ENCODE data around the gene ATXN2. TPM values are rescaled to one million over a fixed set of nuclear protein-coding genes. Genes with fewer than 3 reads are reported as not detected.
"Not testable (repeated sequence)": the region's sequence is repeated elsewhere in the genome, so short reads cannot be mapped to it uniquely, and the experiment has no call there.

Gene ATXN2
- total RNA-seq, 1 donor from 2014 or later: 51.8 TPM

DNA sequence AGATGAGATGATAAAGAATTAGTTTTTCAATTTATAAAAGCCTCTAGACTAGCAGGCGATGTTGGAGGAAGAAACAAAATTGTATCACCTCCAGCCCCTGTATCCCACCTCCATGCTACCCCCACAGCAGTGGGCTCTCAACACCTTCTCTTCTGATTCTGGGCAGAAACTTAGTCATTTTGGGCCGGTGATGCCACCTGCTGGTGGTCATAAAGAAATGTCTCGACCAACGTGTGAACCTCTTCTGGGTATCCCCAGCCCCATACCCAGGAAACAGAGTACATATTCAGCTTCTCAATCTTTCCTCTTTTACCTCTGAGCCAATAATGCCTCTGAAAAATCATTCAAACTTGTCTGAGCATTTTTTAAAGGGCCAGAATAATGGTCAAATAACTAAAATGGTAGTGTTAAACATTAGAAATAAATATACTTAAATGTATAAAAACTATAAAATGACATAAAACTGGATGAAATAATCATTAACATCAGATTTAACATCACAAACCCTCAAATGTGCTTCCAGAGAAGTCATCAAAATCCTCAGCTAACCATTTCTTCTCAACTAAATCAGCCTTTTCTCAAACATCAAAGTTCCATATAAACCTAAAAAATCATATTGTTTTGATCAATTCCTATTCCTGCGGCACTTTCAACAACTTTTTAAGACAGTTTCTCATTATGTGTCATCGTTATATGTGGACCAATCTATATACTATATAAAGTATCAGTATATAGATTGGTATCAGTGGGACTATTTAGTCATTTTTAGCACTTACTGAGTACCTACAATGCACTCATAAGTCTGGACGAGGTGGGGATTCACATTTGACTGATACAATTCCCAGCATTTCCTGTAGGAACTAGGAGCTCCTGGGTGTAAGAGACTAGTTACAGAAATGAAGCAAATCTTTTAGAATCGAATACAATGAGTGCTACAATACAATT lies 69.4 kb downstream of the ATXN2 start:
- DNase-seq (no peak), ATAC-seq (ENCODE audit: poor library complexity) (peak; percentile 65)
- intact Hi-C loops (cut with DNase I): loop anchor here (2.0 kb wide), 1 partner anchor 133 kb away; no protein-coding TSS in a partner anchor

DNA sequence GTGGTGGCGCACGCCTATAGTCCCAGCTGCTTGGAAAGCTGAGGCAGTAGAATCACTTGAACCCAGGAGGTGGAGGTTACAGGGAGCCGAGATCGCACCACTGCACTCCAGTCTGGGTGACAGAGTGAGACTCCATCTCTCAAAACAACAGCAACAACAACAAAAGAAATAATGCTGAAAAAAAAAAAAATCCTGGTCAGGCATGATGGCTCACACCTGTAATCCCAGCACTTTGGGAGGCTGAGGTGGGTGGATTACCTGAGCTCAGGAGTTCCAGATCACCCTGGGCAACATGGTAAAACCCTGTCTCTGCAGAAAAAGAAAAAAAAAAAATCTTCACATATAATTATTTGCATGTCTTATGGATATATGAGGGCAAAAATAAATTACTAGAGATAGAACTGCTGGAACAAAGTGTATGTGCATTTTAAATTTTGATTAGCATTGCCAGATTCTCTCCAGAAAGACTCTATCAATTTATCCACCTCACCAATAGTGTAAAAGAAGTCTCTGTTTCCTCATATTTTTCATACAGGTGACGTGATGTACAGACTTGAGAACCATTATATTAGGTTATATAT lies 75.4 kb downstream of the ATXN2 start:
- DNase-seq (no peak), ATAC-seq (ENCODE audit: poor library complexity) (no peak)
- intact Hi-C loops (cut with DNase I): no loop called here

DNA sequence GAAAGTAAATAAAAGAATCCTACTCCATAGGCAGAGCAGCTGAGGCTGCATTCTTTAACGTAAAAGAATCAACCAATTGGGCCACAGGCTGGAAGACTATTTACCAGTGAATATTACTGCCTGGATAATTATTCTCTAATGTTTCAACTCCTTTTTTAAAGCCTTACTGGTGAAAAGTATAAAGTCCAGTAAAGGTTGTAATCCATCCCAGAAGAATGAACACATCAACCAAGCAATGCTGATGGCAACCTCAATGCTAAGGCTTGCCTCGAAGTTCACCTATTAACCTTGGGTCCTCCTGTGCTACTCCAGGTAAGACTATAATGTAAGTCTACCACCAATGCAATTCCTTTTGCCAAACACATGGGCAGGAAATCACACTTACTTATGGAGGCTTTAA lies 77.3 kb downstream of the ATXN2 start:
- intact Hi-C loops (cut with DNase I): no loop called here
- no peak for DNase-seq
- no peak for ATAC-seq (ENCODE audit: poor library complexity)

DNA sequence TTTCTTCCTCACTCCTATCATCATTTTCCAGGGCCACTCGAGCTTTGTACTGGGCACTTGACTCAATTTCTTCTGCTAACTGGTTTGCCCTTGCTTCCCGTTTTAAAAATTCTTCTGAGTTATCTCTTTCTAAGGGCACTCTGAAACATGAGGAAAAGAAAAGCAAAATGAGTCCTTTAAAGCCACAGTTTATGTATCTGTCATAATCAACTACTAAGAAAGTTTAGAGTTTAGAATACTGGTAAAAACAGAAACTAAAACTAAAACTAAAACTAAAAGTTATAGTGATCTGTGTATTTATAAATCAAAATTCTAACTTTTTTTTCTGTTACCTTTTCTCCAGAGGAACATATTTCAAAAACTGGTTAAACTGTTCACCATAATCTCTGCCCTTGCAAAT lies 79.2 kb downstream of the ATXN2 start:
- DNase-seq (no peak), ATAC-seq (ENCODE audit: poor library complexity) (no peak)
- intact Hi-C loops (cut with DNase I): no loop called here

DNA sequence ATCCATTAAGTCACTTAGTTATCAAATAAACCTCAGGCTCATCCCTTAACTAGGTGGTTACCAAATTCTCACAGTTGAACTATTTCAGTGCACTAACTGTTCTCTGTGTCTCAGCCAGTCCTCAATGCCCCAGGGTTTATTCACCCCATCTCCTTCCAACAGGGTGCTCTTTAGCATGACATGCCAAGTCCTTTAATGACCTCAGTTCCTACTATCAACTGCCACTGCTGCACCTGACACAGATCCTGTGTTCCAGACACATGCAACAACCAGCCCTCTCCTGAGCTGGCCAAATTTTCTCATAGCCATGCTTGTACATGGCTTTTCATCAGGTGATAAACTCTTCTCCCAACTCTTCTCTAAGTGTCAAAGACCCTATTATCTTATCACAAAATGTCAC lies 80.0 kb downstream of the ATXN2 start:
- intact Hi-C loops (cut with DNase I): no loop called here
- DNase-seq: no peak
- peak; percentile 89 for ATAC-seq (ENCODE audit: poor library complexity)

- intact Hi-C loops (cut with DNase I); DNase-seq; ATAC-seq (ENCODE audit: poor library complexity): not testable (repeated sequence)
These were observed 91.4 kb downstream of the ATXN2 start for GRCh38 chr12:111507719-111508118.

DNA sequence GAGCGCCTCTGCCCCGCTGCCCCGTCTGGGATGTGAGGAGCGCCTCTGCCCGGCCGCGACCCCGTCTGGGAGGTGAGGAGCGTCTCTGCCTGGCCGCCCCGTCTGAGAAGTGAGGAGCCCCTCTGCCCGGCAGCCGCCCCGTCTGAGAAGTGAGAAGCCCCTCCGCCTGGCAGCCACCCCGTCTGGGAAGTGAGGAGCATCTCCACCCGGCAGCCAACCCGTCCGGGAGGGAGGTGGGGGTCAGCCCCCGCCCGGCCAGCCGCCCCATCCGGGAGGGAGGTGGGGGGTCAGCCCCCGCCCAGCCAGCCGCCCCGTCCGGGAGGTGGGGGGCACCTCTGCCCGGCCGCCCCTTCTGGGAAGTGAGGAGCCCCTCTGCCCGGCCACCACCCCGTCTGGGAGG lies 91.9 kb downstream of the ATXN2 start:
- intact Hi-C loops (cut with DNase I); ATAC-seq (ENCODE audit: poor library complexity); DNase-seq: not testable (repeated sequence)

- ATAC-seq (ENCODE audit: poor library complexity) (no peak), DNase-seq (no peak)
- intact Hi-C loops (cut with DNase I): no loop called here
These were observed 92.9 kb downstream of the ATXN2 start for GRCh38 chr12:111506260-111506659.

DNA sequence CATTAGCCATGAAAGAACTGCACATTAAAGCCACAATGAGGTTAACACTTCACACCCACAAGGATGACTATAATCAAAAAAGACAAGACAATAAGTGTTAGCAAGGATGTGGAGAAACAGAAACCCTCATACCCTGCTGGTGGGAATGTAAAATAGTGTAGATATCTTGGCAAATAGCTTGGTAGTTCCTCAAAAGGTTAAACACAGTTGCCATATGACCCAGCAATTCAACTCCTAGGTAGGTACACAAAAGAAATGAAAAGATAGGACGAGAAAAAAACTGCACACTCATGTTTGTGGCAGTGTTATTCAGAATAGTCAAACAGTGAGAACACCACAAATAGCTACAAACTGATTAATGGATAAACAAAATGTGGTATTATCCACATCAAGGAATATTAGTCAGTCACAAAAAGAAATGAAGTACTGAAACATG lies 93.5 kb downstream of the ATXN2 start:
- intact Hi-C loops (cut with DNase I): no loop called here
- DNase-seq: no peak
- ATAC-seq (ENCODE audit: poor library complexity): no peak

DNA sequence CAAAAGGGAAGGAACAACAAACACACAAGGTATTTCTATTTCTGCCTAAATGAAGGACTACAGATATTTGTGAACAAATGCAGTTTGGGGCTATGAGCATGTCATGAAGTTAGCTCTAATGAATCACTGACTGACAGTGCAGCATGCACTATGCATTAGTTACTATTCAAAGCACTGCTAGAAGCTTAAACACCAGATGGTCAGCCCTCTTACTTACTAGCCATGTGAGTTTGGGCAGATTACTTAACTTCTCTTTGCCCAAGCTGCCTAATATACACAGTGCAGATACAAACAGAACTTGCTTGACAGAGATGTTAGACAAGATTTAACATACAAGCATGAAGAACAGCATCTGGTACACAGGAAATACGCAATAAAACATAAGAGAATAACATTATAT lies 96.0 kb downstream of the ATXN2 start:
- DNase-seq (no peak), ATAC-seq (ENCODE audit: poor library complexity) (no peak)
- intact Hi-C loops (cut with DNase I): no loop called here

GRCh38 chr12:111494676-111495075 lies 104.4 kb downstream of the ATXN2 start:
- intact Hi-C loops (cut with DNase I): no loop called here

GRCh38 chr12:111492979-111493378 lies 106.1 kb downstream of the ATXN2 start:
- intact Hi-C loops (cut with DNase I); DNase-seq; ATAC-seq (ENCODE audit: poor library complexity): not testable (repeated sequence)

More at GRCh38 chr12:111494676-111495075, 104.4 kb downstream of the ATXN2 start:
- ATAC-seq (ENCODE audit: poor library complexity) (no peak), DNase-seq (no peak)

DNA sequence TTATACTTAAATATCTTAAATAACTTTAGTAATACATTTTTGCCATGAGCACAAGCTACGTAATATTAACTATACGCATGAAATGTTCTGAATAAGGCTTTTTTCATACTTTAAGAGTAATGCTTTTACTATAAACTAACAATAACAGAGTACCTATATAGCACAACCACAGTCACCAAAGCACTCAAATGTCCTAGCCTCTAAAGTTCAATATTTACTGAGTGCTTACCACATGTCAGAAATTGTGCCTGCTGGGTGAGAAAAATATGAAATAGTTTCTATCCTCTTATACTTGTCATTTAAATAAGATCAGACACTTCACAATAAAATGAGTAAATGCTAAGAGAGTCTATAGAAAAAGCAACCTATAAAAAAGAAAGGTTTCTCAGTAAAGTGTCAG lies 110.3 kb downstream of the ATXN2 start:
- DNase-seq (no peak), ATAC-seq (ENCODE audit: poor library complexity) (no peak)
- intact Hi-C loops (cut with DNase I): no loop called here

DNA sequence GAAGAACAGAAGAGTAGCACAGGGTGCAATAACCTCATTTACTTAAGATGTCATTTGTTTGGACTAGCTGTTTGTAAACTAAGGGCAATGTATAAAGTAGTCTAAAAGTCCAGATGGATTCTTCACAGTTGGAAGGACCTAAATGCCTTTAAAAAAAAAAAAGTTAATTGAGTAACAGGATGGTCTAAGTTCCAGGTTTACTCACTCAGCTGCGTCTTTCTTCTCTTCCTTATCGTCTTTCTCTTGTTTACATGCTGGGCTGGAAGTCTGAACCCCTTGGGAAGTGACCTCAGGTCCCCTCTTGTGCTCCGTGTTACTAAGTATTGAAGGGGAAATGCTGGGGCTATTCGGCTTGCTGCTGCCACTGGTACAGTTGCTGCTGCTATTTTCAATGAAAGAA lies 110.8 kb downstream of the ATXN2 start:
- ATAC-seq (ENCODE audit: poor library complexity): peak; percentile 79
- DNase-seq: peak; percentile 60
- intact Hi-C loops (cut with DNase I): no loop called here

- DNase-seq (no peak), ATAC-seq (ENCODE audit: poor library complexity) (no peak)
- intact Hi-C loops (cut with DNase I): no loop called here
These were observed 116.7 kb downstream of the ATXN2 start for GRCh38 chr12:111482462-111482861.

GRCh38 chr12:111471236-111471635 lies 127.9 kb downstream of the ATXN2 start:
- intact Hi-C loops (cut with DNase I): no loop called here
- ATAC-seq (ENCODE audit: poor library complexity) (no peak), DNase-seq (no peak)

DNA sequence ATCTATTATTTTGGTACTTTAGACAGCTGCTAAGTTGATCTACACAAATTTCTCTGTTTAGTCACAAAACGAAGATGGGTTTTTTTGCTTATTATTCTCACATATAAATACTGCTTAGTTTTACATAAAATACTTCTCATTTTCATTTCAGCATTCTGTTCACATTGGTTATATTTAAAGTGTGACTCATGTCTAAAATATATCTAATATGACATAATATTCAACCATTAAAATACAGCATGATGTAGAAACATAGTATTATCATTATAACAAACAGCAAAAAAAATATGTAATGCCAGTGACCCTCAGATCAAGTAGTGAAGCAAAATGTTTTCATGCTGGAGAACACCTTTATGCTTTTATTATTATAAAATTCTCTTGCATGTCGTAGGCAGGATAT lies 129.7 kb downstream of the ATXN2 start:
- ATAC-seq (ENCODE audit: poor library complexity) (no peak), DNase-seq (no peak)
- intact Hi-C loops (cut with DNase I): no loop called here

DNA sequence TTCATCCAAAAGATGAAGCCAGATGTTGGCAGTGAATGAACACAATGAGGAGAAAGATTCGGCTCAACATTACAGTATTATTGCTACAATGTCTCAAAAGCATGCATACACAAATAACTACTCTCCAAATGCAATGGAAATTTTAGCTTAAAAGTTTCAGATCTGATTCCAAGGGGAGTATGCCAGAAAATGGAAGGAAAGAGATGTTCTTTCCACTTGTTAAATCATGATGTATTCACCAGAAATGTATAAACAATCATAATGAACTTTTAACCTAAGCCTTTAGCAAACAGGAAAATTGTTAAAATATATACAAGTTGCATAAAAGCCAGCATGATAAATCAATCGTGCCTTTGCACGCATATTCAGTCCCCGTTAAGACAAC lies 131.3 kb downstream of the ATXN2 start:
- no peak for ATAC-seq (ENCODE audit: poor library complexity)
- intact Hi-C loops (cut with DNase I): no loop called here
- DNase-seq: no peak

DNA sequence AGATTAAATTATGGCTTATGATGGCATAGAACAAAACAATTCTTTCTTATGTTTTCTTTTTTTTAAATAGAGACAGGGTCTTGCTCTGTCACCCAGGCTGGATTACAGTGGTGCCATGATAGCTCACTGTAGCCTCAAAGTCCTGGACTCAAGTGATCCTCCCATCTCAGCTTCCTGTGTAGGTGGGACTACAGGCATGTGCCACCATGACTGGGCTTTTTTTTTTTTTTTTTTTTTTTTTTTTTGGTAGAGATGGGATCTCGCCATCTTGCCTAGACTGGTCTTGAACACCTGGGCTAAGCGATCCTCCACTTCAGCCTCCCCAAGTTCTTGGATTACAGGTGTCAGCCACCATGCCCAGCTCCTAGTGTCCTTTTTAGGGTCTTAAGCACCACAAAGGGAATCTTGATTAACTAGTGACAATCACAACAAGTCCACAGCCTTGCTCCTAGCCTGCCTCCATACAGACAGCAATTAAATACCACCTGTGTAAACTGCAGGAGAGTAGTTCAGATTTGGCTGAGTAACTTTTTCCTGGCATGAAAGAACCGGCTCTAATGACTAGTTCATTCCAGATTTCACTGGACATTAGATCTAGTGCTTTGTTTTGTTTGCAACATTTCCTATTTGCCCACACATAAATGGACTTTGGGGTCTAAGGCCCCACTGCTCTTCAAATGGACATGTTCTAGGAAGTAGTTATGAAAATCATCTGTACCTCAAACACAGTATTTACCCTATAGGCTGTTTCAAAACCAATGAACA lies 131.8 kb downstream of the ATXN2 start:
- no peak for ATAC-seq (ENCODE audit: poor library complexity)
- no peak for DNase-seq
- intact Hi-C loops (cut with DNase I): no loop called here

All from Right ventricle myocardium superior (tissue), 1 donor.